GM18870 (cell line): ENCODE results near the gene FAM107A.

Source experiments
- ATAC-seq: cut with Tn5 transposase; IDR thresholded peaks from one replicate; pipeline ENCODE4 v1.9.1; 2021; ENCODE audit warnings: moderate library complexity; ENCODE audit not compliant: unreplicated experiment

FAM107A gene

GRCh38 chr3:58577269-58577821 is at the start of gene FAM107A:
Gene FAM107A, minus strand, starts transcription at chr3:58577391. Its CDS starts 7,531 bp downstream, at chr3:58569860.
- ATAC-seq, result no peak

- no peak for ATAC-seq
Measured at GRCh38 chr3:58625196-58625824, 48.1 kb upstream of the FAM107A start.

GRCh38 chr3:58624550-58624949 is 47.4 kb upstream of the FAM107A start:
- no peak for ATAC-seq

GRCh38 chr3:58623961-58624360 is 46.8 kb upstream of the FAM107A start:
- ATAC-seq, result no peak

- ATAC-seq, result no peak
Measured at GRCh38 chr3:58623478-58623877, 46.3 kb upstream of the FAM107A start.

GRCh38 chr3:58622892-58623291 is 45.7 kb upstream of the FAM107A start:
- no peak for ATAC-seq

GRCh38 chr3:58622436-58622835 is 45.2 kb upstream of the FAM107A start:
- no peak for ATAC-seq

- ATAC-seq, result no peak
Measured at GRCh38 chr3:58621086-58621830, 44.1 kb upstream of the FAM107A start.

GRCh38 chr3:58620421-58620820 is 43.2 kb upstream of the FAM107A start:
- no peak for ATAC-seq

GRCh38 chr3:58617338-58617761 is 40.2 kb upstream of the FAM107A start:
- ATAC-seq, result no peak

GRCh38 chr3:58613236-58614132 is 36.3 kb upstream of the FAM107A start:
- ATAC-seq, result no peak

GRCh38 chr3:58612830-58613229 is 35.6 kb upstream of the FAM107A start:
- no peak for ATAC-seq

GRCh38 chr3:58609990-58610389 is 32.8 kb upstream of the FAM107A start:
- ATAC-seq, result peak; percentile 56

GRCh38 chr3:58608648-58609047 is 31.5 kb upstream of the FAM107A start:
- ATAC-seq, result no peak

GRCh38 chr3:58607816-58608215 is 30.6 kb upstream of the FAM107A start:
- ATAC-seq, result no peak

GRCh38 chr3:58606693-58607092 is 29.5 kb upstream of the FAM107A start:
- no peak for ATAC-seq

- ATAC-seq, result no peak
Measured at GRCh38 chr3:58604031-58604430, 26.8 kb upstream of the FAM107A start.

- no peak for ATAC-seq
Measured at GRCh38 chr3:58603606-58604005, 26.4 kb upstream of the FAM107A start.

- no peak for ATAC-seq
Measured at GRCh38 chr3:58597770-58598310, 20.6 kb upstream of the FAM107A start.

GRCh38 chr3:58596834-58597518 is 19.8 kb upstream of the FAM107A start:
- no peak for ATAC-seq
